ENCODE data around the gene GRN. TPM values are rescaled to one million over a fixed set of nuclear protein-coding genes. Genes with fewer than 3 reads are reported as not detected.
A peak's percentile ranks its signal among the peaks of the same experiment; 100 is the strongest.
"Not testable (repeated sequence)": the region's sequence is repeated elsewhere in the genome, so short reads cannot be mapped to it uniquely, and the experiment has no call there.

Gene GRN
- total RNA-seq, 3 donors from 2014 or later: 282 to 500 (median 411) TPM

DNA sequence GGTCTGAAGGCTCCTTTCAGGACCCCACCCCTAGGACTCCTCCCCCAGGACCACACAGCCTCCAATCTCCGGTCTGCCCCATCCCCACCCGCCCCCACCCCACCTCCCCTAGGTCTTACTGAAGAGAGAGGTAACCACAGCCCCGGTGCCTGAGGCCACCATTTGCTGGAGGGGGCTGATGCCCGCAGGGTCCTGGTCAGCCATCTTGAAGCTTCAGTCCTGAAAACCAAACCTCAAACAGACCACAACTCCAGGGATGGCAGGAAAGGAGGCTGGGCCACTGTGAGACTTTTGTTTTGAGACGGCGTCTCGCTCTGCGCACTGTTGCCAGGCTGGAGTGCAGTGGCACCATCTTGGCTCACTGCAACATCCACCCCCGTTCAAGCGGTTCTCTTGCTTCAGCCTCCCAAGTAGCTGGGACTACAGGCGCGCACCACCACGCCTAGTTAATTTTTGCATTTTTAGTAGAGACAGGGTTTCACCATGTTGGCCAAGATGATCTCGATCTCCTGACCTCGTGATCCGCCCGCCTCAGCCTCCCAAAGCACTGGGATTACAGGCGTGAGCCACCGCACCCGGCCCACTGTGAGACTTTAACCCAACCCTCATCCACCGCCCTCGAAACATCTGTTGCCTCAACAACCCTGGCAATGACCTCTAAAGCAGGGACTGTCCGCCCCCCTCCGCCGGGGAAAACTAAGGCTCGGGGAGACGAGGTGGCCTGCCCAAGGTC, 21.6 kb upstream of the GRN start:
- Histone ChIP-seq H3K4me1 (ENCODE audit: low read depth) (peaks cover 18% of the 10 kb centered on the region), H3K4me3 (peak overlapping the region; percentile 85), H3K36me3 (ENCODE audit: low read depth) (peaks cover 9% of the 10 kb centered on the region), H3K9me3 (no peaks in the 10 kb centered on the region)
- intact Hi-C loops (cut with DNase I, micrococcal nuclease): no loop called here
- no peak for ATAC-seq
- TF ChIP-seq, protein P1, sequence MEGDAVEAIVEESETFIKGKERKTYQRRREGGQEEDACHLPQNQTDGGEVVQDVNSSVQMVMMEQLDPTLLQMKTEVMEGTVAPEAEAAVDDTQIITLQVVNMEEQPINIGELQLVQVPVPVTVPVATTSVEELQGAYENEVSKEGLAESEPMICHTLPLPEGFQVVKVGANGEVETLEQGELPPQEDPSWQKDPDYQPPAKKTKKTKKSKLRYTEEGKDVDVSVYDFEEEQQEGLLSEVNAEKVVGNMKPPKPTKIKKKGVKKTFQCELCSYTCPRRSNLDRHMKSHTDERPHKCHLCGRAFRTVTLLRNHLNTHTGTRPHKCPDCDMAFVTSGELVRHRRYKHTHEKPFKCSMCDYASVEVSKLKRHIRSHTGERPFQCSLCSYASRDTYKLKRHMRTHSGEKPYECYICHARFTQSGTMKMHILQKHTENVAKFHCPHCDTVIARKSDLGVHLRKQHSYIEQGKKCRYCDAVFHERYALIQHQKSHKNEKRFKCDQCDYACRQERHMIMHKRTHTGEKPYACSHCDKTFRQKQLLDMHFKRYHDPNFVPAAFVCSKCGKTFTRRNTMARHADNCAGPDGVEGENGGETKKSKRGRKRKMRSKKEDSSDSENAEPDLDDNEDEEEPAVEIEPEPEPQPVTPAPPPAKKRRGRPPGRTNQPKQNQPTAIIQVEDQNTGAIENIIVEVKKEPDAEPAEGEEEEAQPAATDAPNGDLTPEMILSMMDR (IDR thresholded peaks at IDR 0.05): no peak
- no peak for DNase-seq

DNA sequence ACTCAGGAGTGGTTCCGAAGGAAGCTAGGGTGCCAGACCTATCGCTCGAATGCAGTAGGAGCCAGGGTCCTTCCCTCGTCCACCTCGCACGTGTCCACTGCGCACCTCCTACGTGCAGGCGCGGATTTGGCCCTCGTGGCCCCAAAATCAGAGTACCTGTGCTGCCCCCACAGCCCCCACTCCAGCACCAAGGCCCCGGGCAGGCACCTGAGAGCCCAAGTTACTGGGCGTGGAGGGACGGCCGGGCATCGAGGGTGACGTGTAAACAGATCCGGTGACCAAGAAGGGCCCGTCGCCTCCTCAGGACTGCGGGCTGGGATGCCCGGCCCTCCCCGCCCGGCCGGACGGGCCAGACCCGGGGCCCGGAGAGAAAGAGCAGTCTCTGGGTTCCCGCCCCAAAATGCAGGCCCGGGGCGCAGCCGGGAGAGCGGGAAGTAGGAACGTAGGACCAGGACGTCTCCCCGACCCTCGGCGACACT, 21.0 kb upstream of the GRN start:
- Histone ChIP-seq H3K4me1 (ENCODE audit: low read depth) (peaks cover 18% of the 10 kb centered on the region), H3K9me3 (no peaks in the 10 kb centered on the region), H3K36me3 (ENCODE audit: low read depth) (peaks cover 9% of the 10 kb centered on the region), H3K4me3 (peak overlapping the region; percentile 85)
- TF ChIP-seq, protein P1 (IDR thresholded peaks at IDR 0.05): no peak
- peak; percentile 20 for ATAC-seq
- intact Hi-C loops (cut with DNase I, micrococcal nuclease): no loop called here
- DNase-seq: peak in 2 of 3 donors; percentile 27 to 74

DNA sequence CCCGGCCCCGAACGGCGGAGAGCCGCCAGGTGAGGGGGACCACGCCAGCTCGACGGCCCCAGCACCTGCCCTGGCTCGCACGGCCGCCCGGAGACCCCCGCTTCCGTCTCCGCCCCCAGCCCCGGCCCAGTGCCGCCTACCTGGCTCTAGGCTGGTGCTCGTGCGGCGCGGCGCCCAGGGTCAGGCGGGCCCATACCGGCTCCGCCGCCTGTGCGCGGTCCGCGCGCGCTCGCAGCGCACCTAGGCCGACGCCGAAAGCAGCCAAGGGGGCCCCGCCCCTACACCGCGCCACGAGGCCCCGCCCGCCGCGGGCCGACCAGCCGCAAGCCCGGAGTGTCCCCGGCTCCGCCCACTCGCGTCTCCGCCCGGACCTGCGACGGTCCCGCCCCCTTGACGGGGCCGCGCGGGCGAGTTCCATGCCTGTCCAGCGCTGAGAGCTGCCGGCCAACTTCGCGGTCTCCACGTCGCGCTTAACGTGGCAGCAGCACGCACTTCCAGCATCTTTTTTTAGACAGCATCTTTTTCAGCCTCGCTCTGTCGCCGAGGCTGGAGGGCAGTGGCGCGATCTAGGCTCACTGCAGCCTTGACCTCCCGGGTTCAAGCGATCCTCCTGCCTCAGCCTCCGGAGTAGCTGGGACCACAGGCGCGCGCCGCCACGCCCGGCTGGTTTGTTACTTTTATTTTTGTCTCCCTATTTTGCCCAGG, 20.4 kb upstream of the GRN start, which contains the start of gene SLC25A39:
SLC25A39 (minus strand) TSS at position 253 of the 705 bp plus-strand sequence. CDS start 1,261 bp downstream, outside the sequence.
- TF ChIP-seq, protein P1 (IDR thresholded peaks at IDR 0.05): no peak
- Histone ChIP-seq H3K4me1 (ENCODE audit: low read depth) (peaks cover 18% of the 10 kb centered on the region), H3K36me3 (ENCODE audit: low read depth) (peaks cover 7% of the 10 kb centered on the region), H3K4me3 (peak within 1 kb of the TSS; percentile 85), H3K9me3 (no peaks in the 10 kb centered on the region)
- DNase-seq: peak; percentile 95 to 99 (median 97)
- intact Hi-C loops (cut with DNase I, micrococcal nuclease): loop anchor here in 1 of 2 donors (5.0 kb wide), 1 partner anchor 107 kb away; the partner anchor contains the start of gene UBTF
- ATAC-seq: peak; percentile 91

DNA sequence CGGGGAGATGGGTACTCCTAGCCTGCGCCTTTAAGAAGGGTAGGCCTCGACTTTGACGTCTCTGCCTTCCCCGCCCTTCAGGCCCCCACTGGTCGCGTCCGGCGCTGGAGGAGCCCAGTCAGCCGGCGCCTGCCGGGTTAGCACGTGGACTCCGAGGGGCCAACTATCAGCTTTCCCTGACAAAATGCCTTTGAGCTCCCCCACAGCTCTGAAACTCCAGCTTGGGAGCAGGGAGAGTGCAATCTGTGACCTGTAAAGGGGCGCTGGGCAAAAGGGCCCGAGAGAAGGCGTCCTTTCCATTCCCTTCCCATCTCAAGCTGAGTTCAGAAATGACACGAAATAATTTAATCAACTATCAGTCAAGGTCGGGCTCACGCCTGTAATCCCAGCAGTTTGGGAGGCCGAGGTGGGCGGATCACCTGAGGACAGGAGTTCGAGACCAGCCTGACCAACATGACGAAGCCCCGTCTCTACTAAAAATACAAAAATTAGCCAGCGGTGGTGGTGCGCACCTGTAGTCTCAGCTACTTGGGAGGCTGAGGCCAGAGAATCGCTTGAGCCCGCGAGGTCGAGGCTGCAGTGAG, 18.1 kb upstream of the GRN start:
- TF ChIP-seq, protein P1 (IDR thresholded peaks at IDR 0.05): no peak
- intact Hi-C loops (cut with DNase I, micrococcal nuclease): loop anchor here in 1 of 2 donors (5.0 kb wide), 1 partner anchor 110 kb away; the partner anchor contains the start of gene UBTF
- Histone ChIP-seq H3K36me3 (ENCODE audit: low read depth) (peaks cover 4% of the 10 kb centered on the region), H3K4me3 (no peak overlapping the region), H3K9me3 (no peaks in the 10 kb centered on the region), H3K4me1 (ENCODE audit: low read depth) (peaks cover 18% of the 10 kb centered on the region)
- DNase-seq (peak; percentile 97 to 98 (median 98)), ATAC-seq (peak; percentile 78)

DNA sequence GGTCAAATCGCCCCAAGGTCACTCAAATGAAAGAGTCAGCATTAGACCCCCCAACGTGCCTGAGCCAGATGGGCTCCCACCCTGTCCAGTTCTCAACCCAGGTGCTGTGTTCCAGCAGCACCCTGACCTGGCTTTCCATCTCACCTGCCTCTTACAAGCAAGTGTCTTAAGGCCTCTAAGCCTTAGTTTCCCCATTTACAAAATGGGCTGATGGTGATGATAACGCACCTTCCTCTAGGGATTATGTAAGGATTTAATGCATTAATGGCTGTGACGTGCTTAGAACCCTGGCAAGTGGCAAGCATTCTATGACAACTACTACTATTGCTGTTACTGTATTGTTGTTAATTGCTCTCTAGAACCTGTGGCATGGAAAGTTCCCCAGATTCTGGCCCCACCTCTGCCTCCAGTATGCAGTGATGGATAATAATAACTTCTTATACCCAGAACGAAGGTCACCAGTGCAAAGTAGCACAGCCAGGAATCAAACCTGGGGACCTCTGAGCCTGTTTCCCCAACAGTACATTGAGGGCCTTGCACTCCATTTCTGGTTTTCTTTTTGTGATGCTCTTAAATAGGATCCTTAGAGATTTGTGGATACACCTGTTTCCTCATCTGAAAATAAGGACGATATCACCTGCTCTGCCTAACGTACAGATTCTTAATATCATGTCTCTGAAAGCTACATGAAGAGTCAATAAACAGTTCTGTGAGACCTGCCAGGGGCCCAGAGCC, 17.2 kb upstream of the GRN start:
- TF ChIP-seq, protein P1 (IDR thresholded peaks at IDR 0.05): no peak
- peaks cover 4% of the 10 kb centered on the region for H3K36me3 ChIP-seq (ENCODE audit: low read depth)
- H3K4me1 ChIP-seq (ENCODE audit: low read depth): peaks cover 16% of the 10 kb centered on the region
- intact Hi-C loops (cut with DNase I, micrococcal nuclease): loop anchor here in 1 of 2 donors (5.0 kb wide), 1 partner anchor 111 kb away; the partner anchor contains the start of gene UBTF
- DNase-seq (no peak), ATAC-seq (no peak)
- H3K4me3 ChIP-seq: no peak overlapping the region
- H3K9me3 ChIP-seq: no peaks in the 10 kb centered on the region

DNA sequence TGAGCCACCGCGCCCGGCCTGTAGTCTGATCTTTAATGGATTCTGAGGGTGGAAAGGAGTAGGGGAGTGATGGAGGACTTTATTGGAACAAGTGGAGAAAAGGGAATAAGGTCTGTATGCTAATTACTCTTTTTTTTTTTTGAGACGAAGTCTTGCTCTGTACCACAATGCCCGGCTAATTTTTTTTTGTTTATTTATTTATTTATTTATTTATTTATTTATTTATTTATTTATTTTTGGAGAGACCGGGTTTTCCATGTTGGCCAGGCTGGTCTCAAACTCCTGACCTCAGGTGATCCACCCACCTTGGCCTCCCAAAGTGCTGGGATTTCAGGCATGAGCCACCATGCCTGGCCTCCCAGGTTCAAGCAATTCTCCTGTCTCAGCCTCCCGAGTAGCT, 15.6 kb upstream of the GRN start:
- not testable (repeated sequence) for ATAC-seq; H3K4me3 ChIP-seq; H3K36me3 ChIP-seq (ENCODE audit: low read depth); DNase-seq; H3K9me3 ChIP-seq; H3K4me1 ChIP-seq (ENCODE audit: low read depth)
- intact Hi-C loops (cut with DNase I, micrococcal nuclease): loop anchor here in 1 of 2 donors (5.0 kb wide), 1 partner anchor 112 kb away; the partner anchor contains the start of gene UBTF

DNA sequence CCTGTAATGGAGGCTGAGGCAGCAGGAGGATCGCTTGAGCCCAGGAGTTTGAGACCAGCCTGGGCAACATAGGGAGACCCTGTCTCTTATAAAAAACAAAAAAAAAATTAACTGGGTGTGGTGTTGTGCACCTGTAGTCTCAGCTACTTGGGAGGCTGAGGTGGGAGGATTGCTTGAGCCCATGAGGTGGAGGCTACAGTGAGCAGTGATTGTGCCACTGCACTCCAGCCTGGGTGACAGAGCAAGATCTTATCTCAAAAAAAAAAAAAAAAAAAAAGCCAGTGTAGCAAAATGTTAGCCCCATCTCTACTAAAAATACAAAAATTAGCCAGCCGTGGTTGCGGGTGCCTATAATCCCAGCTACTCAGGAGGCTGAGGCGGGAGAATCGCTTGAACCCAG, 14.8 kb upstream of the GRN start:
- not testable (repeated sequence) for DNase-seq; ATAC-seq; H3K36me3 ChIP-seq (ENCODE audit: low read depth); H3K4me1 ChIP-seq (ENCODE audit: low read depth); H3K4me3 ChIP-seq; H3K9me3 ChIP-seq
- intact Hi-C loops (cut with DNase I, micrococcal nuclease): loop anchor here in 1 of 2 donors (10.0 kb wide), 1 partner anchor 115 kb away; the partner anchor contains the start of gene UBTF
